D721Med (cell line): ENCODE data around the gene MGMT.

Experiments used
- DNase-seq: peaks from one replicate; pipeline ENCODE4 v3.0.0; 2011; ENCODE audit warnings: low spot score; ENCODE audit not compliant: insufficient read length
- FAIRE-seq: peaks from 2 replicates; lab custom pipeline; 2011; peaks lifted over from hg19 to GRCh38; lab: Jason Lieb, UNC
- CTCF ChIP-seq: IDR thresholded peaks from 2 replicates; pipeline ENCODE4 v1.5.1; 2012; ENCODE audit warnings: mild to moderate bottlenecking, control low read depth; ENCODE audit not compliant: insufficient read depth; ENCODE audit errors: missing control alignments

Gene MGMT

GRCh38 chr10:129442866-129443265 is 24.2 kb upstream of the MGMT start:
- TF ChIP-seq CTCF = no peak
- DNase-seq (no peak), FAIRE-seq (no peak)

- FAIRE-seq = no peak
- DNase-seq = no peak
- no peak for TF ChIP-seq CTCF
These were observed 22.7 kb upstream of the MGMT start for GRCh38 chr10:129444359-129444758.

GRCh38 chr10:129445436-129446182 is 21.4 kb upstream of the MGMT start:
- DNase-seq (no peak), FAIRE-seq (no peak)
- no peak for TF ChIP-seq CTCF

GRCh38 chr10:129446183-129446581 is 20.9 kb upstream of the MGMT start:
- FAIRE-seq (no peak), DNase-seq (no peak)
- no peak for TF ChIP-seq CTCF

- DNase-seq = no peak
- TF ChIP-seq CTCF = no peak
- no peak for FAIRE-seq
These were observed 19.6 kb upstream of the MGMT start for GRCh38 chr10:129447486-129447885.

GRCh38 chr10:129448086-129448485 is 19.0 kb upstream of the MGMT start:
- FAIRE-seq (no peak), DNase-seq (no peak)
- no peak for TF ChIP-seq CTCF

- FAIRE-seq (no peak), DNase-seq (no peak)
- no peak for TF ChIP-seq CTCF
These were observed 18.5 kb upstream of the MGMT start for GRCh38 chr10:129448539-129448938.
